ENCODE measurements around the gene MARK3.

Gene MARK3

GRCh38 chr14:103385152-103385928 lies at the start of gene MARK3:
Gene MARK3 (plus strand): TSS chr14:103385415. CDS start chr14:103386030, 615 bp downstream.
- H3K9me3 Mint-ChIP-seq: no peaks in the 10 kb centered on the region
- H3K36me3 Mint-ChIP-seq (ENCODE audit: low read depth): peaks cover 5% of the 10 kb centered on the region
- peaks cover 5% of the 10 kb centered on the region for H3K27me3 Mint-ChIP-seq
- H3K27ac Mint-ChIP-seq: peak within 1 kb of the TSS; percentile 94
- H3K4me3 Mint-ChIP-seq: peak within 1 kb of the TSS; percentile 98
- peaks cover 50% of the 10 kb centered on the region for H3K4me1 Mint-ChIP-seq (ENCODE audit: low read depth)

DNA sequence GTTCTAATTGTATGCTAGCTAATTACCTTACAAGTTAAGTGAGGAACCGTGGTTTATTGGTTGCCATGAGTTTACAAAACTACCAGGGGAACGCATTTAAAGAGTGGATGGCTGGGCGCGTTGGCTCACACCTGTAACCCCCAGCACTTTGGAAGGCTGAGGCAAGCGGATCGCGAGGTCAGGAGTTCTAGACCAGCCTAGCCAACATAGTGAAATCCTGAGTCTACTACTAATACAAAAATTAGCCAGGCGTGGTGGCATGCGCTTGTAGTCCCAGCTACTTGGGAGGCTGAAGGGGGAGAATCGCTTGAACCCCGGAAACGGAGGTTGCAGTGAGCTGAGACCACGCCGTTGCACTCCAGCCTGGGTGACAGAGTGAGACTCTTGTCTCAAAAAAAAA lies 49.0 kb upstream of the MARK3 start:
- H3K4me1 Mint-ChIP-seq (ENCODE audit: low read depth): peaks cover 67% of the 10 kb centered on the region
- no peaks in the 10 kb centered on the region for H3K9me3 Mint-ChIP-seq
- H3K36me3 Mint-ChIP-seq (ENCODE audit: low read depth): peaks cover 62% of the 10 kb centered on the region
- peak overlapping the region; percentile 89 for H3K27ac Mint-ChIP-seq
- H3K27me3 Mint-ChIP-seq: no peaks in the 10 kb centered on the region
- H3K4me3 Mint-ChIP-seq: peak overlapping the region; percentile 95

- Mint-ChIP-seq H3K36me3 (ENCODE audit: low read depth) (peaks cover 77% of the 10 kb centered on the region), H3K27me3 (no peaks in the 10 kb centered on the region), H3K9me3 (no peaks in the 10 kb centered on the region), H3K4me1 (ENCODE audit: low read depth) (peaks cover 55% of the 10 kb centered on the region), H3K27ac (peak overlapping the region; percentile 73), H3K4me3 (peak overlapping the region; percentile 1)
Observed at GRCh38 chr14:103337794-103338193, 47.4 kb upstream of the MARK3 start.

DNA sequence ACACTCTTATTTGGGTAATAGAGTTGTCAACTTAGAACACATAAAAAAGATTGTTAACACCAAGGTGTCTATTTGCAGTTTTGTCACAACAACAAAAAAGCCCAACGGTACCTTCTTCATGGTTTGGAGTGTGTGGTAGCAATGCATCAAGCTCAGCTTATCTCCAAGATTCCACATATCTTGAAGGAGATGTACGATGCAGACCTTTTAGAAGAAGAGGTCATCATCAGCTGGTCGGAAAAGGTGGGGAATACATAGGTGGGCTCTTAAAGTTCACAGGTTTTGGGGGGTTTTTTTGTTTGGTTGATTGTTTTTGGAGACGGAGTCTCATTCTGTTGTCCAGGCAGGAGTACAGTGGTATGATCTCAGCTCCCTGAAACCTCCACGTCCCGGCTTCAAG lies 45.7 kb upstream of the MARK3 start:
- Mint-ChIP-seq H3K27ac (peak overlapping the region; percentile 51), H3K9me3 (no peaks in the 10 kb centered on the region), H3K27me3 (no peaks in the 10 kb centered on the region), H3K4me1 (ENCODE audit: low read depth) (peaks cover 52% of the 10 kb centered on the region), H3K36me3 (ENCODE audit: low read depth) (peaks cover 95% of the 10 kb centered on the region), H3K4me3 (no peak overlapping the region)

DNA sequence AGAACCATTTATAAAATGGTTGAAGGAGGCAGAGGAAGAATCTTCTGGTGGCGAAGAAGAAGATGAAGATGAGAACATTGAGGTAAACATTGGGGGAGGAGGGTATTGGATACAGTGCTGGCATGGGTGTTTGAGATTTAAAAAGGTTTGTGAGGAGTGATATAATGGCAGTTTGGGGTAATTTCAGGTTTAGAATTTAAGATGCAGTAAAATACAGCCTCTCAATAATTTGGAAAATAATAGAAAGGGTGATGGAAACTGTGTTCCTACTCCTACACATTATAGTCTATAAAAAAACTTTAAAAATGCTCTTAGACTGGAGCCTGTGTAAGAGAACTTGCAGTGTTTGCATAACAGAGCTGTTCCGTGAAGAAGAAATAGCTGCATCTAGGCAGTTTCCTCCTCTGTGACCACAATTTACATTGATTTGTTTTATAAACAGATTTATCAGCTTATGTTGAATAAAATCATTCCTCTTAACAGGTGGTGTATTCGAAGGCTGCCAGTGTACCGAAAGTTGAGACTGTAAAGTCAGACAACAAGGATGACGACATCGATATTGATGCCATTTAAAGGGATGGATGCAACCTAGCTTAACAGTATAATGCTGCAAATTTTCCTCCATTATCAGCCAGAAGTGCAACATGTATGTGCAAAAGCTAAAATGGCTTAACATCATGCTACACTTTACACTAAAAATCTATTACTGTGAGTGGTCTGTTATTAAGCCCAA lies 44.6 kb upstream of the MARK3 start:
- H3K36me3 Mint-ChIP-seq (ENCODE audit: low read depth): peaks cover 92% of the 10 kb centered on the region
- H3K4me3 Mint-ChIP-seq: no peak overlapping the region
- H3K4me1 Mint-ChIP-seq (ENCODE audit: low read depth): peaks cover 46% of the 10 kb centered on the region
- peak overlapping the region; percentile 69 for H3K27ac Mint-ChIP-seq
- H3K9me3 Mint-ChIP-seq: no peaks in the 10 kb centered on the region
- H3K27me3 Mint-ChIP-seq: no peaks in the 10 kb centered on the region

GRCh38 chr14:103341250-103342129 lies 43.7 kb upstream of the MARK3 start:
- no peaks in the 10 kb centered on the region for H3K27me3 Mint-ChIP-seq
- peaks cover 38% of the 10 kb centered on the region for H3K4me1 Mint-ChIP-seq (ENCODE audit: low read depth)
- no peak overlapping the region for H3K27ac Mint-ChIP-seq
- H3K36me3 Mint-ChIP-seq (ENCODE audit: low read depth): peaks cover 83% of the 10 kb centered on the region
- H3K4me3 Mint-ChIP-seq: no peak overlapping the region
- no peaks in the 10 kb centered on the region for H3K9me3 Mint-ChIP-seq

DNA sequence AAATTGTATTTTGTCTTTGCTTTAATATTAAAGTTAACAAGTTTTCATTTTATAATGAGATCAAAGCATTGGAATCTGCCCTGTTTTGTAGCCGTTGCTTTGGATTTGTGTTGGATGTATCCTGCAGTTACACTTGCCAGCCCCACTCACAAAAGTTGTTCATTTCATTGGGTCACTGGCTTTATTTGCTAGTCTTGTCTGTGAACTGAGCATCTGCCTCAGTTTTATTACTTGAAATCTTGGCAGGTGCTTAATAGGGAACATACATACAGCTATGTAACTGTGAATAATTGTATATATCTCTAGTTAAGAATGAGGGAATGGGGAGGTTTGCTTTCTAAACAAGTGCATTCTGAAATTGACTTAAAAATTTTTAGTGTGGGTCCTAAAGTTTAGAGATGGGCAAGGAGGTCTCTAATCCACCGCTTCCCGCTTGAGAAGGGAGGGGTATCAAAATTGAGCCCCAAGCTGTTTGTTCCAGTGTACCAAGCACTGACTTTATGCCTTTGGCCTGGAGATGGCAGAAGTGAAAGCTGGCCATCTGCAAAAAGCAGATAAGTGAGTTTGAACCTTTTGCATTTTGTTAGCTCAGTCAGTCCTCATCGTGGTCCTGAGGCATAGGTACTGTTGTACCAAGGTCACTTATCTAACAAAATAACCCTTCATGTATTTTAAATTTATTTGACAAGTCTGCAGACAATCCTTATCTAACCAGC lies 41.9 kb upstream of the MARK3 start:
- Mint-ChIP-seq H3K36me3 (ENCODE audit: low read depth) (peaks cover 65% of the 10 kb centered on the region), H3K4me3 (no peak overlapping the region), H3K9me3 (no peaks in the 10 kb centered on the region), H3K27me3 (no peaks in the 10 kb centered on the region), H3K4me1 (ENCODE audit: low read depth) (peaks cover 19% of the 10 kb centered on the region), H3K27ac (no peak overlapping the region)

DNA sequence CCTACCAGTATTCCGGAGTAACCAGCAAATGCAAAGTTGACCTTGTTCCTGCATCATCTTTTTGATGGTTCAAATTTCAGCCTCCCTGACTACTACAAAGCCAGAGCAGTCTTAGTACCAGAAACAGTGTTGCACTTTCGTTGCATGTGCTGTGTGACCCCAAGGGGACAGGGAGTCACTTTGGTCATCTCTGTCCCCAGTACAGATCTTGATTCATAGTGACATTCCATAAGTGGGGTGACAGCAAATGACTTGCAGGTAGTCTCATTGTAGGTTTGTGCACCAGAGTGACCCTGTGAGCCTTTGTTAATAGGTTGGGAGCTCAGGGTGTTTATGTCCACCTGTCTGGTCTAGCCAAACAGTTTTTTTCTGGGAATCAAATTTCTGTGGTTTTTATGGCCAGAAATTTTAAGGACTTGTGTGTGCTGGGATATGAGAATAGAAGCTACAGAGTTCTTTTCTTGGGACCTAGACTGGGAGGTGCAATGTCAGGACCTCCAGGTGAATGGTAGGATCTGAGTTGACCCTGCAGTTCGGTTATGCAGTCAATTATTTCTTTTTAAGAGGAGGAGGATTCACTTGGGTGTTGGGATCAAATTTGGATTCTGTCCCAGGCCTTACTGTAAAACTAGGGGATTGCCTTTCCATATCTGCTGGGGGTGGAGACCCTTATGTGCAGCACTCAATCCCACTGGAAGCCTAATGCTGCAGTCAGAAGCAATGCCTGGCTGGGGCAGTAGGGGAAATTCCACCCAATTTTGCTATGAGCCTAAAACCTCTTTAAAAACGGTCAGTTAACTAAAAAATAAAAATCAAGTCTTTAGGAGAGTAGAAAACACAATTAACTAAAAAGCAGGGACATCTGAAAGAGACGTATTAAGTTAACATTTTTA lies 41.1 kb upstream of the MARK3 start:
- Mint-ChIP-seq H3K4me1 (ENCODE audit: low read depth) (peaks cover 16% of the 10 kb centered on the region), H3K36me3 (ENCODE audit: low read depth) (peaks cover 57% of the 10 kb centered on the region), H3K4me3 (no peak overlapping the region), H3K27me3 (no peaks in the 10 kb centered on the region), H3K9me3 (no peaks in the 10 kb centered on the region), H3K27ac (no peak overlapping the region)

GRCh38 chr14:103346286-103346685 lies 38.9 kb upstream of the MARK3 start:
- Mint-ChIP-seq H3K36me3 (ENCODE audit: low read depth) (peaks cover 36% of the 10 kb centered on the region), H3K4me3 (no peak overlapping the region), H3K27me3 (no peaks in the 10 kb centered on the region), H3K4me1 (ENCODE audit: low read depth) (peaks cover 3% of the 10 kb centered on the region), H3K27ac (no peak overlapping the region), H3K9me3 (no peaks in the 10 kb centered on the region)

DNA sequence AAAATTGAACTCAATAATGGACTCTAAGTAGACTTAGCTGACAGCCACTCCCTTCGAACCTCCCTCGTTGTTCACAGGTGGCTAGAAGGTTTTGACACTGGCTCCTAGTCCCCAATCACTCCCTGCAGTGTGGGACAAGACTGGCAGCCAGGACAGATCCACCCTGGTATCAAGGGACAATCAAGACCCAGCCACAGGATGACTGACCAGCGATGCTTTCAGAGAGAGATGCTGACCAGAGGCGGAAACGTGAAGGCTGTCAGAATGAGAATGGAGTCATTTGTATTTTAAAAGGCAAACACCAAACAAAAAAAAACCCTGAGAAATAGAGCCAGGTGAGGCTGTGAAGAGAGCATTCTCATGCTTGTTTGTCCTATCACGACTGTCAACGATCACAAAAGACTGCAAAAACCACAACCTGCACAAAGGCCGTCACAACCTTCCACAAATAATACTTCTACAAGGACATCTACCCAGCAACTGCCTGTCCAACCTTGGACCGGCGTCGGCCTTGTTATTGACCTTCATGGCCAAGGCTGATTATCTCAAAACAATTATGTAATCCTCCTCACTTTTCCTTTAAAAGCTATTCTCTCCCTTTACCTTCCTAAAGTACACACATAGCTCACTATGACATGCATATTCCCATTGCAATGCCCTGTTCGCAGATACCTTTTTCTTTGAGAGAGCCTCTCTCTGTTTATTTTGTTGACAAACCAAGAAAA lies 38.0 kb upstream of the MARK3 start:
- H3K9me3 Mint-ChIP-seq: no peaks in the 10 kb centered on the region
- peaks cover 26% of the 10 kb centered on the region for H3K36me3 Mint-ChIP-seq (ENCODE audit: low read depth)
- no peak overlapping the region for H3K4me3 Mint-ChIP-seq
- H3K4me1 Mint-ChIP-seq (ENCODE audit: low read depth): no peaks in the 10 kb centered on the region
- no peak overlapping the region for H3K27ac Mint-ChIP-seq
- no peaks in the 10 kb centered on the region for H3K27me3 Mint-ChIP-seq

GRCh38 chr14:103348154-103348553 lies 37.1 kb upstream of the MARK3 start:
- no peak overlapping the region for H3K4me3 Mint-ChIP-seq
- H3K9me3 Mint-ChIP-seq: no peaks in the 10 kb centered on the region
- peaks cover 17% of the 10 kb centered on the region for H3K36me3 Mint-ChIP-seq (ENCODE audit: low read depth)
- H3K27ac Mint-ChIP-seq: no peak overlapping the region
- H3K4me1 Mint-ChIP-seq (ENCODE audit: low read depth): no peaks in the 10 kb centered on the region
- no peaks in the 10 kb centered on the region for H3K27me3 Mint-ChIP-seq

DNA sequence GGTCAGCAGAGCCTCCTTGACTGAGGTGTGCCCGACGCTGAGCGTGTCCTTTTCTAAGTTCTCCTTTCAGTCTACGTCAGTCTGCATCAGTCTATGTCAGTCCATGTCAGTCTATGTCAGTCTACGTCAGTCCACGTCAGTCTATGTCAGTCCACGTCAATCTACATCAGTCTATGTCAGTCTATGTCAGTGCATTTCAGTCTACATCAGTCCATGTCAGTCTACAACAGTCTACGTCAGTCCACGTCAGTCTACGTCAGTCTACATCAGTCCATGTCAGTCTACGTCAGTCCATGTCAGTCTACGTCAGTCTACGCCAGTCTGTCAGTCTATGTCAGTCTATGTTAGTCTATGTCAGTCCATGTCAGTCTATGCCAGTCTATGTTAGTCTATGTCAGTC lies 35.2 kb upstream of the MARK3 start:
- no peaks in the 10 kb centered on the region for H3K27me3 Mint-ChIP-seq
- H3K4me3 Mint-ChIP-seq: no peak overlapping the region
- H3K36me3 Mint-ChIP-seq (ENCODE audit: low read depth): no peaks in the 10 kb centered on the region
- no peaks in the 10 kb centered on the region for H3K9me3 Mint-ChIP-seq
- no peak overlapping the region for H3K27ac Mint-ChIP-seq
- H3K4me1 Mint-ChIP-seq (ENCODE audit: low read depth): no peaks in the 10 kb centered on the region

DNA sequence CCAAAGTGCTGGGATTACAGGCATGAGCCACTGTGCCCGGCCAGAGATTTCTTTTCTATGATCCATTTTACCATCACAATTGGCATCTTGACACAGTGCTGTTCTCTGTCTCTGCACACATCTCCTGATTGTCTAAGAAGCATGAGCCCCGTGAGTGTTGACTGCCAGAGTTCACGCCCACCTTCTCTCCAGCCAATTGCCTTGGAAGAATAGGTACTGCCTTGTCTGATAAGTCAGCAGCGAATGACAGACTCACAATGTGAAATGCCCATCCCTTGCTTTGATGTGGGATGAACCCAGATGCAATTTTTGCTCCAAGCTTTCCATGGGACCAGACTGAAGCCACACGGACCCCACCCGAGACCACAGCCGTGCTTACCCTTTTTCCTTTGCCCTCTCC lies 31.9 kb upstream of the MARK3 start:
- no peaks in the 10 kb centered on the region for H3K4me1 Mint-ChIP-seq (ENCODE audit: low read depth)
- H3K27me3 Mint-ChIP-seq: no peaks in the 10 kb centered on the region
- H3K36me3 Mint-ChIP-seq (ENCODE audit: low read depth): no peaks in the 10 kb centered on the region
- H3K9me3 Mint-ChIP-seq: no peaks in the 10 kb centered on the region
- H3K27ac Mint-ChIP-seq: no peak overlapping the region
- no peak overlapping the region for H3K4me3 Mint-ChIP-seq
